ENCODE data around the gene GABBR2. TPM values are rescaled to one million over a fixed set of nuclear protein-coding genes. Genes with fewer than 3 reads are reported as not detected.

GABBR2 gene
- total and polyA plus RNA-seq, 2 donors (not counting 1 experiment from before 2014, with no cell fraction given): 0.03 TPM; not detected in 1

DNA sequence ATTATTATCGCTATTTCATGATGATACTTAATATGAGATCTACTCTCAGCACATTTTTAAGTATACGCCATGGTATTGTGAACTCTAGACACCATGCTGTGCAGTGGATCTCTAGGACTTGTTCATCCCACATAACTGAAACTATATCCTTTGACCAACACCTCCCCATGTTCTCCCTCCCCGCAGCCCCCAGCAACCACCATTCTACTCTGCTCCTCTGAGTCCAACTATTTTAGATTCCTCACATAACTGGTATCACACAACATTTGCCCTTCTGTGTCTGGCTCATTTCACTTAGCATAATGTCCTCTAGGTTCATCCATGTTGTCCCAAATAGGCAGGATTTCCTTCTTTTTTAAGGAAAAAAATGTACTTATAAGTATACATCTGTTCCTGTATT is 446.7 kb downstream of the GABBR2 start:
- DNase-seq: no peak
- no peaks in the 10 kb centered on the region for H3K79me2 ChIP-seq (ENCODE audit: control insufficient read depth, insufficient read depth, low read length)
- ATAC-seq (ENCODE audit: low read depth): no peak
- intact Hi-C loops (cut with micrococcal nuclease): loop anchor here (2.0 to 5.0 kb wide), 2 partner anchors 277 to 550 kb away; no protein-coding TSS in a partner anchor
- no peak overlapping the region for H3K4me3 Mint-ChIP-seq
- no peak overlapping the region for H3K9ac ChIP-seq (ENCODE audit: low read length)
- no peak overlapping the region for H3K27ac ChIP-seq (ENCODE audit: low read length in 2 of 2)
- no peaks in the 10 kb centered on the region for H3K36me3 ChIP-seq (replicated peaks in 1 of 2; ENCODE audit: control extremely low read depth in 1 of 2, control insufficient read depth in 1 of 2, extremely low read depth in 1 of 2, insufficient read depth in 2 of 2, low read length in 1 of 2)
- H3K9me3 ChIP-seq (ENCODE audit: control extremely low read depth in 1 of 3, control insufficient read depth in 2 of 3, insufficient read depth in 1 of 3, low read length in 2 of 3): no peaks in the 10 kb centered on the region
- no peak overlapping the region for H2AFZ ChIP-seq (ENCODE audit: insufficient read depth, low read depth, low read length, poor library complexity, severe bottlenecking)
- no peak overlapping the region for H3K27ac Mint-ChIP-seq
- H3K4me1 ChIP-seq (ENCODE audit: control insufficient read depth in 2 of 2, insufficient read depth in 2 of 2, low read length in 2 of 2): peaks cover 0 to 2% of the 10 kb centered on the region in 2 donors
- H3K4me2 ChIP-seq (replicated peaks; ENCODE audit: low read depth, low read length, poor library complexity, severe bottlenecking): no peak overlapping the region
- H4K20me1 ChIP-seq (ENCODE audit: control insufficient read depth, insufficient read depth, low read length, poor library complexity, severe bottlenecking): no peaks in the 10 kb centered on the region
- peaks cover 4% of the 10 kb centered on the region for H3K27me3 Mint-ChIP-seq
- POLR2A ChIA-PET: no interaction called here
- TF ChIP-seq EZH2 (IDR thresholded peaks at IDR 0.05; ENCODE audit: borderline replicate concordance, insufficient read depth, low read depth, low read length, poor library complexity, severe bottlenecking): no peak
- TF ChIP-seq, protein P1, sequence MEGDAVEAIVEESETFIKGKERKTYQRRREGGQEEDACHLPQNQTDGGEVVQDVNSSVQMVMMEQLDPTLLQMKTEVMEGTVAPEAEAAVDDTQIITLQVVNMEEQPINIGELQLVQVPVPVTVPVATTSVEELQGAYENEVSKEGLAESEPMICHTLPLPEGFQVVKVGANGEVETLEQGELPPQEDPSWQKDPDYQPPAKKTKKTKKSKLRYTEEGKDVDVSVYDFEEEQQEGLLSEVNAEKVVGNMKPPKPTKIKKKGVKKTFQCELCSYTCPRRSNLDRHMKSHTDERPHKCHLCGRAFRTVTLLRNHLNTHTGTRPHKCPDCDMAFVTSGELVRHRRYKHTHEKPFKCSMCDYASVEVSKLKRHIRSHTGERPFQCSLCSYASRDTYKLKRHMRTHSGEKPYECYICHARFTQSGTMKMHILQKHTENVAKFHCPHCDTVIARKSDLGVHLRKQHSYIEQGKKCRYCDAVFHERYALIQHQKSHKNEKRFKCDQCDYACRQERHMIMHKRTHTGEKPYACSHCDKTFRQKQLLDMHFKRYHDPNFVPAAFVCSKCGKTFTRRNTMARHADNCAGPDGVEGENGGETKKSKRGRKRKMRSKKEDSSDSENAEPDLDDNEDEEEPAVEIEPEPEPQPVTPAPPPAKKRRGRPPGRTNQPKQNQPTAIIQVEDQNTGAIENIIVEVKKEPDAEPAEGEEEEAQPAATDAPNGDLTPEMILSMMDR (IDR thresholded peaks at IDR 0.05): no peak
- CTCF ChIA-PET: interaction anchor here (2.7 to 3.1 kb wide), 3 partner anchors 56 to 339 kb away, joined by 15 to 36 read pairs (median 35); partner anchors contain the start of gene TRMO
- 100% methylated on average over 2 of the region's 3 CpGs for WGBS (ENCODE audit: insufficient coverage)
- H3K27me3 ChIP-seq (replicated peaks in 1 of 4; ENCODE audit: control extremely low read depth in 1 of 4, control insufficient read depth in 3 of 4, insufficient read depth in 4 of 4, low read length in 3 of 4): no peaks in the 10 kb centered on the region
- H3K4me1 Mint-ChIP-seq: no peaks in the 10 kb centered on the region
- no peaks in the 10 kb centered on the region for H3K9me3 Mint-ChIP-seq (ENCODE audit: insufficient read depth)
- no peak overlapping the region for H3K4me3 ChIP-seq (ENCODE audit: control extremely low read depth in 1 of 5, extremely low read depth in 1 of 5, insufficient read depth in 1 of 5, low read depth in 2 of 5, low read length in 4 of 5)

DNA sequence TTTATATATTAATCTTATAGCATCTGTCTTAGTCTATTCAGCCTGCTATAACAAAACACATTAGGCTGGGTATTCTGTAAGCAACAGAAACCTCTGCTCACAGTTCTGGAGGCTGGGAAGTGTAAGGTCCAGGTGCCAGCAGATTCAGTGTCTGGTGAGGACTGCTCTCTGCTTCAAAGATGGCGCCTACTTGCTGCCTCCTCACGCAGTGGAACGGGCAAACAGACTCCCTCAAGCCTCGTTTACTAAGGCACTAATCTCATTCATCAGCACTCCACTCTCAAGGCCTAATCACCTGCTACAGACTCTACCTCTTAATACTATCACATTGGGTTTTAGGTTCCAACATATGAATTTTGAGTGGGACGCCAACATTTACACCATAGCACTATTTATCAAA is 448.1 kb downstream of the GABBR2 start:
- ChIA-PET POLR2A (no interaction called here), CTCF (interaction anchor here (7.9 kb wide), 1 partner anchor 187 kb away, joined by 46 read pairs; no protein-coding TSS in a partner anchor)
- Histone ChIP-seq H3K4me1 (ENCODE audit: control insufficient read depth in 2 of 2, insufficient read depth in 2 of 2, low read length in 2 of 2) (peaks cover 4 to 8% of the 10 kb centered on the region in 2 donors), H3K9me3 (ENCODE audit: control extremely low read depth in 1 of 3, control insufficient read depth in 2 of 3, insufficient read depth in 1 of 3, low read length in 2 of 3) (no peaks in the 10 kb centered on the region), H3K4me3 (ENCODE audit: control extremely low read depth in 1 of 5, extremely low read depth in 1 of 5, insufficient read depth in 1 of 5, low read depth in 2 of 5, low read length in 4 of 5) (no peak overlapping the region), H4K20me1 (ENCODE audit: control insufficient read depth, insufficient read depth, low read length, poor library complexity, severe bottlenecking) (no peaks in the 10 kb centered on the region), H3K79me2 (ENCODE audit: control insufficient read depth, insufficient read depth, low read length) (no peaks in the 10 kb centered on the region), H3K27me3 (replicated peaks in 1 of 4; ENCODE audit: control extremely low read depth in 1 of 4, control insufficient read depth in 3 of 4, insufficient read depth in 4 of 4, low read length in 3 of 4) (no peaks in the 10 kb centered on the region), H3K36me3 (replicated peaks in 1 of 2; ENCODE audit: control extremely low read depth in 1 of 2, control insufficient read depth in 1 of 2, extremely low read depth in 1 of 2, insufficient read depth in 2 of 2, low read length in 1 of 2) (no peaks in the 10 kb centered on the region), H3K4me2 (replicated peaks; ENCODE audit: low read depth, low read length, poor library complexity, severe bottlenecking) (no peak overlapping the region), H2AFZ (ENCODE audit: insufficient read depth, low read depth, low read length, poor library complexity, severe bottlenecking) (no peak overlapping the region), H3K9ac (ENCODE audit: low read length) (no peak overlapping the region), H3K27ac (ENCODE audit: low read length in 2 of 2) (no peak overlapping the region)
- 100% methylated on average over 1 of the region's 5 CpGs for WGBS (ENCODE audit: insufficient coverage)
- no peak overlapping the region for H3K27ac Mint-ChIP-seq
- no peaks in the 10 kb centered on the region for H3K9me3 Mint-ChIP-seq (ENCODE audit: insufficient read depth)
- TF ChIP-seq EZH2 (IDR thresholded peaks at IDR 0.05; ENCODE audit: borderline replicate concordance, insufficient read depth, low read depth, low read length, poor library complexity, severe bottlenecking): no peak
- TF ChIP-seq, protein P1 (IDR thresholded peaks at IDR 0.05): no peak
- peaks cover 5% of the 10 kb centered on the region for H3K4me1 Mint-ChIP-seq
- DNase-seq (no peak), ATAC-seq (ENCODE audit: low read depth) (no peak)
- no peak overlapping the region for H3K4me3 Mint-ChIP-seq
- intact Hi-C loops (cut with micrococcal nuclease): loop anchor here (5.0 kb wide), 1 partner anchor 548 kb away; no protein-coding TSS in a partner anchor
- H3K27me3 Mint-ChIP-seq: peaks cover 3% of the 10 kb centered on the region

Measured in B cell (primary cell).